ENCODE data around the gene POLR2E. TPM values are rescaled to one million over a fixed set of nuclear protein-coding genes. Genes with fewer than 3 reads are reported as not detected.
A peak's percentile ranks its signal among the peaks of the same experiment; 100 is the strongest.

POLR2E gene
- total RNA-seq, 1 experiment from 2014 or later, result 281 TPM

GRCh38 chr19:1062387-1063029 lies 32.7 kb downstream of the POLR2E start:
- ATAC-seq (0 out of 2 replicates have a peak, but pooled peaks have one; percentile 16), DNase-seq (ENCODE audit: low read depth, low spot score) (no peak)
- TF ChIP-seq SP1 (IDR thresholded peaks at IDR 0.05; ENCODE audit: low read depth), result no peak
- no peak for TF ChIP-seq ELF1 (IDR thresholded peaks at IDR 0.05; ENCODE audit: borderline replicate concordance, low read depth)
- TF ChIP-seq POLR2A (IDR thresholded peaks at IDR 0.05; ENCODE audit: borderline replicate concordance, extremely low read depth, insufficient read depth, insufficient read length), result no peak
- no peak for TF ChIP-seq CEBPB (IDR thresholded peaks at IDR 0.05; ENCODE audit: low read depth)
- TF ChIP-seq YY1 (IDR thresholded peaks at IDR 0.05; ENCODE audit: extremely low read depth, insufficient replicate concordance, low read depth, low read length), result no peak
- TF ChIP-seq ATF3 (IDR thresholded peaks at IDR 0.05), result no peak
- TF ChIP-seq EZH2phosphoT487 (IDR thresholded peaks at IDR 0.05; ENCODE audit: borderline replicate concordance), result no peak
- TF ChIP-seq SIN3A (IDR thresholded peaks at IDR 0.05; ENCODE audit: low read depth), result no peak
- TF ChIP-seq ZFX (IDR thresholded peaks at IDR 0.05), result no peak
- no peak for TF ChIP-seq CBX3 (IDR thresholded peaks at IDR 0.05; ENCODE audit: low read depth)
- no peak for TF ChIP-seq RAD21 (IDR thresholded peaks at IDR 0.05; ENCODE audit: low read depth)
- no peak for TF ChIP-seq EGR1 (IDR thresholded peaks at IDR 0.05; ENCODE audit: low read depth)
- TF ChIP-seq ZBTB33 (IDR thresholded peaks at IDR 0.05; ENCODE audit: extremely low read depth, insufficient replicate concordance, low read length), result no peak
- TF ChIP-seq POLR2AphosphoS5 (IDR thresholded peaks at IDR 0.05; ENCODE audit: low read depth, low read length), result no peak
- TF ChIP-seq ZNF274 (IDR thresholded peaks at IDR 0.05; ENCODE audit: low read depth, low read length), result no peak
- no peak for TF ChIP-seq TCF7L2 (IDR thresholded peaks at IDR 0.05; ENCODE audit: borderline replicate concordance, extremely low read depth, insufficient read depth, insufficient read length)
- Histone ChIP-seq H3K4me1 (ENCODE audit: control insufficient read depth in 1 of 2, insufficient read depth in 2 of 2, low read length in 2 of 2) (peaks cover 30 to 50% of the 10 kb centered on the region in 2 experiments), H3K4me3 (replicated peaks in 1 of 2; ENCODE audit: low read depth in 1 of 2, low read length in 2 of 2) (no peak overlapping the region), H3K9me3 (ENCODE audit: control insufficient read depth in 1 of 2, insufficient read depth in 1 of 2, low read depth in 1 of 2, low read length in 2 of 2) (no peaks in the 10 kb centered on the region), H3K9ac (ENCODE audit: low read length) (peak overlapping the region; percentile 3; the same call in 1 of the 2 replicates), H4K20me1 (ENCODE audit: insufficient read depth) (no peaks in the 10 kb centered on the region), H2AFZ (ENCODE audit: low read depth, low read length, poor library complexity, severe bottlenecking) (no peak overlapping the region), H3K27ac (ENCODE audit: low read depth, low read length) (peak overlapping the region; percentile 100; the same call in 1 of the 2 replicates), H3K36me3 (ENCODE audit: control insufficient read depth in 1 of 2, insufficient read depth in 2 of 2, low read length in 2 of 2) (no peaks in the 10 kb centered on the region), H3K79me2 (ENCODE audit: insufficient read depth, low read length) (peaks cover 12% of the 10 kb centered on the region; the same call in 1 of the 2 replicates), H3K27me3 (ENCODE audit: insufficient read depth, low read length) (no peaks in the 10 kb centered on the region), H3K4me2 (ENCODE audit: low read length) (no peak overlapping the region), H3K9me2 (ENCODE audit: insufficient read depth) (no peaks in the 10 kb centered on the region)
- POLR2A ChIA-PET, result interaction anchor here (0.6 to 1.1 kb wide), 2 partner anchors 42 to 43 kb away, joined by 3 read pairs; partner anchors contain the start of gene GPX4
- CTCF ChIA-PET, result interaction anchor here (0.6 to 0.7 kb wide), 2 partner anchors 105 to 130 kb away, joined by 3 to 6 read pairs; no protein-coding TSS in a partner anchor
- intact Hi-C loops (cut with micrococcal nuclease), result loop anchor here (5.0 kb wide), 1 partner anchor 40 kb away; the partner anchor contains the start of gene GPX4
- BruUV-seq (replicated peaks), result no TSS peak
- RAD21 ChIA-PET (ENCODE audit: low non-redundant PET in 1 of 2, low total read pairs in 2 of 2, uncharacterized antibody in 2 of 2, unreplicated experiment in 2 of 2), result interaction anchor here in 1 of 2 experiments (0.6 kb wide), 1 partner anchor 43 kb away, joined by 4 read pairs; no protein-coding TSS in a partner anchor
